Endothelial cell (in vitro differentiated cells): ENCODE data around the gene CA10. TPM values are rescaled to one million over a fixed set of nuclear protein-coding genes. Genes with fewer than 3 reads are reported as not detected.

Source experiments
- DNase-seq: peaks from one replicate; pipeline ENCODE4 v3.0.0; 2021; ENCODE audit warnings: low spot score
- H3K27ac Mint-ChIP-seq: one replicate; pipeline ENCODE4 v1.8.0; 2021; ENCODE audit warnings: mixed read lengths, inconsistent platforms; ENCODE audit not compliant: unreplicated experiment
- H3K27me3 Mint-ChIP-seq: one replicate; pipeline ENCODE4 v1.8.0; 2021; ENCODE audit warnings: mild to moderate bottlenecking, moderate library complexity, mixed read lengths, inconsistent platforms; ENCODE audit not compliant: unreplicated experiment
- H3K36me3 Mint-ChIP-seq: one replicate; pipeline ENCODE4 v1.8.0; 2021; ENCODE audit warnings: mild to moderate bottlenecking, low read depth, mixed read lengths, inconsistent platforms; ENCODE audit not compliant: unreplicated experiment
- H3K4me1 Mint-ChIP-seq: one replicate; pipeline ENCODE4 v1.8.0; 2021; ENCODE audit warnings: mild to moderate bottlenecking, mixed read lengths, inconsistent platforms; ENCODE audit not compliant: unreplicated experiment
- H3K4me3 Mint-ChIP-seq: one replicate; pipeline ENCODE4 v1.8.0; 2021; ENCODE audit warnings: mild to moderate bottlenecking, mixed read lengths, inconsistent platforms; ENCODE audit not compliant: unreplicated experiment
- H3K9me3 Mint-ChIP-seq: one replicate; pipeline ENCODE4 v1.8.0; 2021; ENCODE audit warnings: mixed read lengths, inconsistent platforms; ENCODE audit not compliant: unreplicated experiment
- CTCF ChIP-seq: fragments of 200-600 bp; sonication (generic); IDR thresholded peaks from one replicate; pipeline ENCODE4 v1.5.0; 2021; ENCODE audit warnings: antibody characterized with exemption; ENCODE audit not compliant: unreplicated experiment
- total RNA-seq: library from RNA; stranded (reverse); fragmentation: NEBNext Ultra II Directional; extraction: Animal tissue kit (Norgen Biotek cat#: 25700); gene quantifications from one replicate; pipeline ENCODE4 v1.2.1, GENCODE V29; 2021; ENCODE audit not compliant: unreplicated experiment

CA10 gene
- total RNA-seq, 1 donor from 2014 or later = not detected

GRCh38 chr17:51722994-51723393 is 435.5 kb downstream of the CA10 start:
- H3K27ac Mint-ChIP-seq = no peak overlapping the region

GRCh38 chr17:51721730-51722129 is 436.8 kb downstream of the CA10 start:
- Mint-ChIP-seq H3K4me1 (no peaks in the 10 kb centered on the region), H3K9me3 (no peaks in the 10 kb centered on the region), H3K36me3 (no peaks in the 10 kb centered on the region), H3K27ac (no peak overlapping the region), H3K4me3 (no peak overlapping the region), H3K27me3 (no peaks in the 10 kb centered on the region)
- DNase-seq = no peak
- TF ChIP-seq CTCF = no peak

More at GRCh38 chr17:51722994-51723393, 435.5 kb downstream of the CA10 start:
- Mint-ChIP-seq H3K4me1 (no peaks in the 10 kb centered on the region), H3K9me3 (no peaks in the 10 kb centered on the region), H3K4me3 (no peak overlapping the region), H3K27me3 (no peaks in the 10 kb centered on the region), H3K36me3 (no peaks in the 10 kb centered on the region)
- TF ChIP-seq CTCF = no peak
- DNase-seq = no peak

GRCh38 chr17:51720439-51720838 is 438.1 kb downstream of the CA10 start:
- no peaks in the 10 kb centered on the region for H3K9me3 Mint-ChIP-seq
- no peaks in the 10 kb centered on the region for H3K36me3 Mint-ChIP-seq
- no peak for DNase-seq
- no peak overlapping the region for H3K27ac Mint-ChIP-seq
- TF ChIP-seq CTCF = no peak
- H3K4me3 Mint-ChIP-seq = no peak overlapping the region
- H3K27me3 Mint-ChIP-seq = no peaks in the 10 kb centered on the region
- H3K4me1 Mint-ChIP-seq = no peaks in the 10 kb centered on the region

GRCh38 chr17:51718983-51719382 is 439.5 kb downstream of the CA10 start:
- no peak overlapping the region for H3K27ac Mint-ChIP-seq
- H3K4me1 Mint-ChIP-seq = no peaks in the 10 kb centered on the region
- no peaks in the 10 kb centered on the region for H3K27me3 Mint-ChIP-seq
- no peak overlapping the region for H3K4me3 Mint-ChIP-seq
- DNase-seq = no peak
- no peaks in the 10 kb centered on the region for H3K36me3 Mint-ChIP-seq
- H3K9me3 Mint-ChIP-seq = no peaks in the 10 kb centered on the region
- no peak for TF ChIP-seq CTCF

- H3K27ac Mint-ChIP-seq = no peak overlapping the region
- DNase-seq = no peak
Measured at GRCh38 chr17:51711581-51711980, 446.9 kb downstream of the CA10 start.

More at GRCh38 chr17:51711581-51711980, 446.9 kb downstream of the CA10 start:
- TF ChIP-seq CTCF = no peak
- no peaks in the 10 kb centered on the region for H3K36me3 Mint-ChIP-seq
- H3K9me3 Mint-ChIP-seq = no peaks in the 10 kb centered on the region
- no peaks in the 10 kb centered on the region for H3K27me3 Mint-ChIP-seq
- H3K4me3 Mint-ChIP-seq = no peak overlapping the region
- no peaks in the 10 kb centered on the region for H3K4me1 Mint-ChIP-seq
